ENCODE results near the gene ITM2A.

Gene ITM2A

DNA sequence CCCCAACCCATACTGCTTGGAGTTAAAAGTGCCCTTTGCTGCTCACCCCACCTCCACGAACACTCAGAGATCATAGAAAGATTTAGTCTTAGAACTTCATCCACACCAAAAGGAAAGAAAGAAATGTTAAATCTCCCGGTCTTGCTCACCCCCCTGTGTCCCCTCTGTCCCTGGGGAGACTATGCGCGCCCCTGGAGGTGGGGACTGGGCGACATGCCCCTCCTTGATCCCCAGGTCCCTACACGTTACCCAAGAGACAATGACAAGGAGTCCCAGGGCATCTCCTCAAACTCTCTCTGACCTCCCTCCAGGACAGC, 620 bp downstream of the ITM2A start:
- TF ChIP-seq, protein P1, sequence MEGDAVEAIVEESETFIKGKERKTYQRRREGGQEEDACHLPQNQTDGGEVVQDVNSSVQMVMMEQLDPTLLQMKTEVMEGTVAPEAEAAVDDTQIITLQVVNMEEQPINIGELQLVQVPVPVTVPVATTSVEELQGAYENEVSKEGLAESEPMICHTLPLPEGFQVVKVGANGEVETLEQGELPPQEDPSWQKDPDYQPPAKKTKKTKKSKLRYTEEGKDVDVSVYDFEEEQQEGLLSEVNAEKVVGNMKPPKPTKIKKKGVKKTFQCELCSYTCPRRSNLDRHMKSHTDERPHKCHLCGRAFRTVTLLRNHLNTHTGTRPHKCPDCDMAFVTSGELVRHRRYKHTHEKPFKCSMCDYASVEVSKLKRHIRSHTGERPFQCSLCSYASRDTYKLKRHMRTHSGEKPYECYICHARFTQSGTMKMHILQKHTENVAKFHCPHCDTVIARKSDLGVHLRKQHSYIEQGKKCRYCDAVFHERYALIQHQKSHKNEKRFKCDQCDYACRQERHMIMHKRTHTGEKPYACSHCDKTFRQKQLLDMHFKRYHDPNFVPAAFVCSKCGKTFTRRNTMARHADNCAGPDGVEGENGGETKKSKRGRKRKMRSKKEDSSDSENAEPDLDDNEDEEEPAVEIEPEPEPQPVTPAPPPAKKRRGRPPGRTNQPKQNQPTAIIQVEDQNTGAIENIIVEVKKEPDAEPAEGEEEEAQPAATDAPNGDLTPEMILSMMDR (conservative IDR thresholded peaks at IDR 0.05): no peak
- TF ChIP-seq ZFX (IDR thresholded peaks at IDR 0.05): no peak
- H3K27ac ChIP-seq: no peak overlapping the region

DNA sequence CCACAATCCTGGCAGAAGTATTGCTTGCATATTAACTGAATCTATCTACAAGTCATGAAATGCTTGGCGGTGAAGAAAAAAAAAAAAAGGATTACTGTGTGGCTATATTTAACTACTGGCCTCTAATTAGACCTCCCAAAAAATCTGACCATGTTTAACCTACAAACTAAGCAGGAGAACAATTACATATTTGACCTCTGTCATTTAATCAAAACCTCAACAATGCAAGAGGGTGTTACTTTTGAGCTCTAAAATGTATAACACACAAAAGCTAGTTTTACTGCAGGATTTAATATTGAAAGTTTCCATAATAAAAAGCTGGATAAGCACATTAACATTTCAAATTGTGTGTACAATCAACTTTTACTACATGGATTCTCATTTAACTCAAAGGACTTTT, 1.5 kb downstream of the ITM2A start:
- no peak for TF ChIP-seq ZFX (IDR thresholded peaks at IDR 0.05)
- TF ChIP-seq, protein P1 (conservative IDR thresholded peaks at IDR 0.05): no peak
- no peak overlapping the region for H3K27ac ChIP-seq

DNA sequence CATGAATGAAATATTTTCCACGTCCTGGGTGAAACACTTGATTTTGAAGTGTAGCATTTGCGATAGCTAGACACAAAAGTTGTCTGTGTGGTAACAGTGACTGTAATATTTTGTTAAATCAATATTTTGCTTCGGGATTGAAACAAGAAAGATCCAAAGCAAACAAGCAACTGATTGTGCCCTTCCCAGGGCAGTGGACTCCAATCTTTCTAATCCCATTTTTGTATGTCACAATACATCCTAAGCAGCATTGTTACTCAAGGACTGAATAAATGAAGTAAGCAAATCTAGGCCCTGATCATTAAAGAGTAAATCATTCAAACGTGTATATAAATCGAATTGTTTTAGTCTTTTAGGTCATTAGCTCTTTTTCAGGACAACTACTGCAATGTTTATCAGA, 2.8 kb downstream of the ITM2A start:
- H3K27ac ChIP-seq: no peak overlapping the region
- TF ChIP-seq, protein P1 (conservative IDR thresholded peaks at IDR 0.05): no peak
- no peak for TF ChIP-seq ZFX (IDR thresholded peaks at IDR 0.05)

DNA sequence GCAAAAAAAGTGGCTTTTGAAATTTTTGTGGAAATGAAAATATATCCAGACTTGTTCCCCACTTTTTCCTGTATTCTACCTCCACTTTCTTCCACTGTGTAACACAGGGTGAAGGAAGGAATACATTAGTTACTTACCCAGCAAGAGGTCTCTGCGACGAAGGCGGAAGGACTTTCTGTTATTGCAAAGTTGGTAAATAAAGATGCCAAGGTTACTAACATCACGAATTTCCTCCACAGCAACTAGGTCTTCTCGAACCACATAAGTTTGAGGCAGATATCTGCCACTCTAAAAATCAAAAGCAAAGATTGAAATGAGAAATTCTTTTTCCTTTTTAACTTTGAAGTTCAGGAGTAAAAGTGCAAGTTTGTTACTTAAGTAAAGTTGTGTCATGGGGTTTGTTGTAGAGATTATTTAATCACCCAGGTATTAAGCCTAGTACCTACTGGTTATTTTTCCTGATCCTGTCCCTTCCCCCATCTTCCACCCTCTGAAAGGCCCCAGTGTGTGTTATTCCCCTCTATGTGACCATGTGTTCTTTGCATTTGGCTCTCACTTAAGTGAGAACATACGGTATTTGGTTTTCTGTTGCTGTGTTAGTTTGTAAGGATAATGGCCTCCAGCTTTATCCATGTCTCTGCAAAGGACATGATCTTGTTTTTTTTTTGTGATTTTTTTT, 5.8 kb downstream of the ITM2A start:
- no peak for TF ChIP-seq ZFX (IDR thresholded peaks at IDR 0.05)
- TF ChIP-seq, protein P1 (conservative IDR thresholded peaks at IDR 0.05): no peak
- H3K27ac ChIP-seq: no peak overlapping the region

DNA sequence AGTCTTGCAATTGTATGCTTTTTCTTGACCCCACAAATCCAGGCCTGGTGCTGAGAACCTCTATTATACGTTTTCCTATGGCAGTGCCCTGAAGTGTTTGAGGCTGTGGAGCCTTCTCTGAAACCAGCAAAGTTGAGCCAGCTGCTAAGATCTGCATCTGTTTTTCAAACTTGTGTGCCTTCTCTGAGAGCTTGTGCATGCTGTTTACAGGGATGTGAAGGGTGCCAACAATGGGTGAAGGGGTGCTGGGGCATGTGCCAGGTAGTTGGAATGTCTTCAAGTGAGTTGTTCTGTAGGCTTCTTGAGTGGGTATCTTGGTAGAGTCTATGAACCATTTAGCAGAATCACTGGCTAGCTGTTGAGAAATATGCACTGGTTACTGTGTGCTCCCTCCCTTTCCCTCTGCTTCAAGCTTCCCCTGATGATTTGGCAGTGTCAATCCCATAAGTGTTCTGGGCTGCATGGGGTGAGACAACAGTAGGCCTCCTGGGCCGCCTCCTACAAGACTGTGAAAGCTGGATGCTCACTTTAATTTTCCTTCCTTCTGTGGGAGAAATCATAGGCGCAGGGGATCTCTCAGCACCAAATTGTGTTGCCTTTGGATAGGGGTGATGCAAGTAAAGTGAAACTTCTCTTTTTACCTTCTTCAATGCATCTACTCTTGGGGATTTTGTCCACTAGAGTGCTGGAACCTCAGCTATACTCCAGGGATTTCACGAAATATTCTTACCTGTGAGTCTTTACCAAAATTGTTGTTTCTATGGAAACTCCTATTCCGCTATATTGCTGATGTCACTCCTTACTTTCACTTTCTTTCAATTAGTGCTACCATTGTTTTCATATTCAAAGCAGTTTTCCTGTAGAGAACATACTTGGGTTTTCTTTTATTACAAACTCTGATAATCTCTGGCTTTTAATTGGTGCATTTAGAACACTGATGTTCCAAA, 30.0 kb downstream of the ITM2A start:
- no peak for TF ChIP-seq ZFX (IDR thresholded peaks at IDR 0.05)
- TF ChIP-seq, protein P1 (conservative IDR thresholded peaks at IDR 0.05): no peak
- no peak overlapping the region for H3K27ac ChIP-seq

DNA sequence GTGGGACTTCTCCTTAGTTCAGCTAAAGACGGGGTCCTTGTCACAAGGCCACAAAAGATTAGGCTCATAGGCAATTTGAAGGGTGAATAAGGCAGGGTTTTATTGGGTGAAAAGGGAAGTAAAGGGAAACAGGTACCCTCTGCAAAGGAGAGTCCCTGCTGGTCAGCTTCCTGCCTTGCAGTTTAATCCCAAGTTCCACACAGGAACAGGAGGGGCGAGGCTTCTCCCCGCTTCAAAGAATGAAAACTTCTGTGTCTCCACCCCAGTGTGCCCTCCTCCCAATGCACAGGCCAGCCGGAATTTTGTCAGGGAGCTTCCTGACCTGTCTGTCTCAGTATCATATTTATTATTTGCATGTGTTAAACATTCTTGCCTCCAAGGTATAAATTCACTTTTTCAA, 37.1 kb downstream of the ITM2A start:
- no peak overlapping the region for H3K27ac ChIP-seq
- TF ChIP-seq ZFX (IDR thresholded peaks at IDR 0.05): no peak
- TF ChIP-seq, protein P1 (conservative IDR thresholded peaks at IDR 0.05): no peak

DNA sequence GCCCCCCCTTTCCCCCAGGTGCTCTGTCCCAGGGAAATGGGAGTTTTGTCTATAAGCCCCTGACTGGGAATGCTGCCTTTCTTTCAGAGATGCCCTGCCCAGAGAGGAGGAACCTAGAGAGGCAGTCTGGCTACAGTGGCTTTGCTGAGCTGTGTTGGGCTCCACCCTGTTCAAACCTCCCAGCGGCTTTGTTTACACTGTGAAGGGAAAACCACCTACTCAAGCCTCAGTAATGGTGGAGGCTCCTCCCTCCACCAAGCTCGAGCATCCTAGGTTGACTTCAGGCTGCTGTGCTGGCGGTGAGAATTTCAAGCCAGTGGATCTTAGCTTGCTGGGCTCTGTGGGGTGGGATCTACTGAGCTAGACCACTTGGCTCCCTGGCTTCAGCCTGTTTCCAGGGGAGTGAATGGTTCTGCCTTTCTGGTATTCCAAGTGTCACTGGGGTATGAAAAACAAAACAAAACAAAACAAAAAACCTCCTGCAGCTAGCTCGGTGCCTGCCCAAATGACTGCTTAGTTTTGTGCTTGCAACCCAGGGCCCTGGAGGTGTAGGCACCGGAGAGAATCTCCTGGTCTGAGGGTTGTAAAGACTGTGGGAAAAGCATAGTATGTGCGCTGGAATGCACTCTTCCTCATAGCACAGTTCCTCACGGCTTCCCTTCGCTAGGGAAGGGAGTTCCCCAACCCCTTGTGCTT, 41.7 kb downstream of the ITM2A start:
- TF ChIP-seq, protein P1 (conservative IDR thresholded peaks at IDR 0.05): no peak
- no peak for TF ChIP-seq ZFX (IDR thresholded peaks at IDR 0.05)
- no peak overlapping the region for H3K27ac ChIP-seq

All from C4-2B (cell line).